ENCODE data around the gene BCL2L1. TPM values are rescaled to one million over a fixed set of nuclear protein-coding genes. Genes with fewer than 3 reads are reported as not detected.
"Not testable (repeated sequence)": the region's sequence is repeated elsewhere in the genome, so short reads cannot be mapped to it uniquely, and the experiment has no call there.

Gene BCL2L1
- total RNA-seq, 1 donor from 2014 or later, result 136 TPM

GRCh38 chr20:31633339-31633914, 89.2 kb downstream of the BCL2L1 start:
- Mint-ChIP-seq H3K9me3 (ENCODE audit: unreplicated experiment) (peaks cover 9% of the 10 kb centered on the region), H3K4me3 (ENCODE audit: unreplicated experiment) (no peak overlapping the region), H3K4me1 (ENCODE audit: low read depth, unreplicated experiment) (peaks cover 5% of the 10 kb centered on the region), H3K36me3 (ENCODE audit: unreplicated experiment) (no peaks in the 10 kb centered on the region), H3K27me3 (ENCODE audit: unreplicated experiment) (peaks cover 17% of the 10 kb centered on the region), H3K27ac (ENCODE audit: unreplicated experiment) (no peak overlapping the region)
- no peak for TF ChIP-seq CTCF (IDR thresholded peaks at IDR 0.05; ENCODE audit: partially characterized antibody, unreplicated experiment)
- no peak for DNase-seq

- Mint-ChIP-seq H3K36me3 (ENCODE audit: unreplicated experiment) (no peaks in the 10 kb centered on the region), H3K4me1 (ENCODE audit: low read depth, unreplicated experiment) (peaks cover 2% of the 10 kb centered on the region), H3K4me3 (ENCODE audit: unreplicated experiment) (peak overlapping the region; percentile 6), H3K27me3 (ENCODE audit: unreplicated experiment) (peaks cover 17% of the 10 kb centered on the region), H3K27ac (ENCODE audit: unreplicated experiment) (no peak overlapping the region), H3K9me3 (ENCODE audit: unreplicated experiment) (peaks cover 9% of the 10 kb centered on the region)
- no peak for TF ChIP-seq CTCF (IDR thresholded peaks at IDR 0.05; ENCODE audit: partially characterized antibody, unreplicated experiment)
- DNase-seq, result no peak
These were observed 89.9 kb downstream of the BCL2L1 start for GRCh38 chr20:31632548-31633338.

GRCh38 chr20:31630187-31630790, 92.4 kb downstream of the BCL2L1 start:
- no peak overlapping the region for H3K27ac Mint-ChIP-seq (ENCODE audit: unreplicated experiment)

GRCh38 chr20:31628057-31628456, 94.6 kb downstream of the BCL2L1 start:
- not testable (repeated sequence) for H3K4me3 Mint-ChIP-seq (ENCODE audit: unreplicated experiment); H3K27ac Mint-ChIP-seq (ENCODE audit: unreplicated experiment); H3K4me1 Mint-ChIP-seq (ENCODE audit: low read depth, unreplicated experiment); DNase-seq; H3K36me3 Mint-ChIP-seq (ENCODE audit: unreplicated experiment); H3K9me3 Mint-ChIP-seq (ENCODE audit: unreplicated experiment)
- H3K27me3 Mint-ChIP-seq (ENCODE audit: unreplicated experiment), result peaks cover 10% of the 10 kb centered on the region

More at GRCh38 chr20:31630187-31630790, 92.4 kb downstream of the BCL2L1 start:
- TF ChIP-seq CTCF (IDR thresholded peaks at IDR 0.05; ENCODE audit: partially characterized antibody, unreplicated experiment), result no peak
- peaks cover 13% of the 10 kb centered on the region for H3K27me3 Mint-ChIP-seq (ENCODE audit: unreplicated experiment)
- no peak overlapping the region for H3K4me3 Mint-ChIP-seq (ENCODE audit: unreplicated experiment)
- H3K9me3 Mint-ChIP-seq (ENCODE audit: unreplicated experiment), result peaks cover 5% of the 10 kb centered on the region
- H3K4me1 Mint-ChIP-seq (ENCODE audit: low read depth, unreplicated experiment), result no peaks in the 10 kb centered on the region
- H3K36me3 Mint-ChIP-seq (ENCODE audit: unreplicated experiment), result no peaks in the 10 kb centered on the region
- no peak for DNase-seq

GRCh38 chr20:31626534-31626933, 96.1 kb downstream of the BCL2L1 start:
- not testable (repeated sequence) for H3K27me3 Mint-ChIP-seq (ENCODE audit: unreplicated experiment); H3K4me3 Mint-ChIP-seq (ENCODE audit: unreplicated experiment); H3K4me1 Mint-ChIP-seq (ENCODE audit: low read depth, unreplicated experiment); H3K9me3 Mint-ChIP-seq (ENCODE audit: unreplicated experiment); DNase-seq; H3K36me3 Mint-ChIP-seq (ENCODE audit: unreplicated experiment); H3K27ac Mint-ChIP-seq (ENCODE audit: unreplicated experiment)

- not testable (repeated sequence) for H3K4me3 Mint-ChIP-seq (ENCODE audit: unreplicated experiment); H3K36me3 Mint-ChIP-seq (ENCODE audit: unreplicated experiment); DNase-seq; H3K9me3 Mint-ChIP-seq (ENCODE audit: unreplicated experiment); H3K27me3 Mint-ChIP-seq (ENCODE audit: unreplicated experiment); H3K27ac Mint-ChIP-seq (ENCODE audit: unreplicated experiment); H3K4me1 Mint-ChIP-seq (ENCODE audit: low read depth, unreplicated experiment)
These were observed 99.6 kb downstream of the BCL2L1 start for GRCh38 chr20:31623123-31623505.

All from glutamatergic neuron (in vitro differentiated cells).